ENCODE data around the gene SMC2. TPM values are rescaled to one million over a fixed set of nuclear protein-coding genes. Genes with fewer than 3 reads are reported as not detected.
A peak's percentile ranks its signal among the peaks of the same experiment; 100 is the strongest.

SMC2 gene
- total RNA-seq, 1 donor from 2014 or later = 9.7 TPM

DNA sequence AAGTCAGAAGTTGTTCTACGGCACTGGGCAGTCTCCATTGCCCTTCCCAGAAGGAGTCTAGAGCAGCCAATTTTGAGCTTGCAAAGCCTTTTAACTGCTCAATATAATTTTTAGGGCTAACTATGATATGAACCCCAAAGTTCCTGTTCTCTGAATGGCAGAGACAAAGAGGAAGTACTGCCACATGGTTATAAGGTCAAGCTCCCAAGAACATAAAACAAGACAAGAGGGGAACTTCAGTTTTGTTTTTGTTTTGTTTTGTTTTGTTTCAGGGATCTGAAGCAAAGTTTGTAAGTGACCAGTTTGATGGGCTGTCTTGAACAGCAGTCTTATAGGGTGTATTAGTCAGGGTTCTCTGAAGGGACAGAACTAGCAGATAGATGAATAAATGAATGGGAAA lies 11.9 kb upstream of the SMC2 start:
- Histone ChIP-seq H3K4me3 (no peak overlapping the region), H3K36me3 (no peaks in the 10 kb centered on the region), H3K9me3 (replicated peaks) (peaks cover 7% of the 10 kb centered on the region), H3K27ac (replicated peaks) (no peak overlapping the region), H3K4me1 (no peaks in the 10 kb centered on the region), H3K27me3 (ENCODE audit: low read depth) (no peaks in the 10 kb centered on the region)
- no peak for DNase-seq
- no peak for TF ChIP-seq CTCF (IDR thresholded peaks at IDR 0.05; ENCODE audit: borderline replicate concordance)
- intact Hi-C loops (cut with micrococcal nuclease) = no loop called here

GRCh38 chr9:104085525-104085924 lies 8.6 kb upstream of the SMC2 start:
- Histone ChIP-seq H3K27ac (replicated peaks) (no peak overlapping the region), H3K9me3 (replicated peaks) (no peaks in the 10 kb centered on the region), H3K36me3 (no peaks in the 10 kb centered on the region), H3K27me3 (ENCODE audit: low read depth) (no peaks in the 10 kb centered on the region), H3K4me3 (no peak overlapping the region), H3K4me1 (no peaks in the 10 kb centered on the region)
- intact Hi-C loops (cut with micrococcal nuclease) = no loop called here
- no peak for DNase-seq
- TF ChIP-seq CTCF (IDR thresholded peaks at IDR 0.05; ENCODE audit: borderline replicate concordance) = no peak

DNA sequence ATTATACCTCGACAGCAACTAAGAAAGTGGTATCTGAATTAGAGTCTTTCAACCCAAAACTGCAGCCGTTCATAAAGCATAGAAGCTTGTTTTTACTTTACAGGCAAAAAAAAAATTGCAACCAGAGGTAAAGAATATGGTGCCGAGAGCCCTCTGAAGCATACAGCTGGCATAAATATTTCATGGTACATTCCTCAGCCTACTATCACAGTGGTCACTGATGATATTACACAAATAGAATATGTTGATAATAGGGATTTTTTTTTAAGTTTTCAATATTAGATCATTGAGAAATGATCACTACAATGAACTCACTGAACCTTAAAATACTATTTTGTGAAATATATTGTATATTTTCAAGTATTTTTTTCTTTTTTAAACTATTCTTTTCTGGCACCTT lies 6.2 kb upstream of the SMC2 start:
- Histone ChIP-seq H3K9me3 (replicated peaks) (no peaks in the 10 kb centered on the region), H3K4me1 (peaks cover 12% of the 10 kb centered on the region), H3K27ac (replicated peaks) (no peak overlapping the region), H3K27me3 (ENCODE audit: low read depth) (no peaks in the 10 kb centered on the region), H3K36me3 (no peaks in the 10 kb centered on the region), H3K4me3 (no peak overlapping the region)
- TF ChIP-seq CTCF (IDR thresholded peaks at IDR 0.05; ENCODE audit: borderline replicate concordance) = no peak
- no peak for DNase-seq
- intact Hi-C loops (cut with micrococcal nuclease) = no loop called here

DNA sequence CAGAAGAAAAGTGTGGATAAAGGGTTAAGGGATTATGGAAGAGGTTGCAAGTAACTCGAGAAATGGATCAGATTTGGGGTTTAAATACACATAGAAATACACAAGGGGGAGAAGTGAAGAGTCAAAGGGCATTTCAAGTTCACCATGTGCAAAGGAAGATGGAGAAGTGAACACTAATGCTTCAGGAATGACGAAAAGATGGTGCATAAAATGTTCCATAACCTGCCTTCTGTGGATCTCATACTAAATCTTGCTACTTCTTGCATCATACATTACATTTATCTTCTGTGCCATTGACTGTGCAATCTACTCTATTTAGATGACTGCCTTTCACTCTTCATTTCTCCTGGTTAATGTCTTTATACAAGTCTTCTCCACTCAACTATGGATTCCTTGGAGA lies 5.7 kb upstream of the SMC2 start:
- DNase-seq = no peak
- Histone ChIP-seq H3K4me3 (no peak overlapping the region), H3K9me3 (replicated peaks) (no peaks in the 10 kb centered on the region), H3K27ac (replicated peaks) (no peak overlapping the region), H3K4me1 (peaks cover 17% of the 10 kb centered on the region), H3K36me3 (no peaks in the 10 kb centered on the region), H3K27me3 (ENCODE audit: low read depth) (no peaks in the 10 kb centered on the region)
- intact Hi-C loops (cut with micrococcal nuclease) = no loop called here
- no peak for TF ChIP-seq CTCF (IDR thresholded peaks at IDR 0.05; ENCODE audit: borderline replicate concordance)

DNA sequence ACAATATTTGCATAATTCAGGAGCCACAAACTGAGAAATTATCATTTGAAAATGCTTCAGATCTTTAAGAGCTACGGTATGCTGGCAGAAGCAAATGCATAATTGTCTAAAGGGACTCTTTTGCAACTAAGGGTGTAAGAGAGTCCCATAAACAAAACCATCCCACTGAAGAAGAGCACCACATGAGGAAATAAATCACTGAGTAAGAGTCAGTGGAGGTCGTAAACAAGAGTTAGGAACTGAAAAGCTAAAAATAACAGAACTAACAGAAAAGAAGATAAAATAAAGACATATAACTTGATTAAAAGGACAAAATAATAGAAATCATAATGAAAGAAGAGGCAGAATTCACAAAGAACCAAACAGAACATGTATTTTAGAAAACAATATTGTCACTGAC lies 3.5 kb upstream of the SMC2 start:
- no peaks in the 10 kb centered on the region for H3K27me3 ChIP-seq (ENCODE audit: low read depth)
- no peak for TF ChIP-seq CTCF (IDR thresholded peaks at IDR 0.05; ENCODE audit: borderline replicate concordance)
- DNase-seq = no peak
- H3K4me1 ChIP-seq = peaks cover 32% of the 10 kb centered on the region
- H3K9me3 ChIP-seq (replicated peaks) = no peaks in the 10 kb centered on the region
- no peaks in the 10 kb centered on the region for H3K36me3 ChIP-seq
- peak overlapping the region; percentile 55 for H3K4me3 ChIP-seq
- intact Hi-C loops (cut with micrococcal nuclease) = no loop called here
- H3K27ac ChIP-seq (replicated peaks) = peak overlapping the region; percentile 98

DNA sequence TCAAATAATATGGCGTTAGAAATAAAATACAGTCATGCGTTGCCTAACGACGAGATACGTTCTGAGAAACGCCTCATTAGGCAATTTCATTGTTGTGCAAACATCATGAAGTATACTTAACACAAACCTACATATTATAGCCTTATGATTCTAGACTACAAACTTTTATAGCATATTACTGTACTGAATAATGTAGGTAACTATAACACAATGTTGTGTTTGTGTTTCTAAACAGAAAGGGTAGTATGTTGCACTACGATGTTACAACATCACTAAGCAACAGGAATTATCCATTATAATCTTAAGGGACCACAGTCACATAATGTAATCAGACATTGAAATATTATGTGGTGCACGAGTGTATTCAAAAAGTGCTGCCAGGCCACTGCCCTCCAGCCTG lies 3.0 kb upstream of the SMC2 start:
- Histone ChIP-seq H3K4me1 (peaks cover 36% of the 10 kb centered on the region), H3K9me3 (replicated peaks) (no peaks in the 10 kb centered on the region), H3K4me3 (peak overlapping the region; percentile 55), H3K36me3 (no peaks in the 10 kb centered on the region), H3K27ac (replicated peaks) (peak overlapping the region; percentile 98), H3K27me3 (ENCODE audit: low read depth) (no peaks in the 10 kb centered on the region)
- no peak for TF ChIP-seq CTCF (IDR thresholded peaks at IDR 0.05; ENCODE audit: borderline replicate concordance)
- DNase-seq = no peak
- intact Hi-C loops (cut with micrococcal nuclease) = no loop called here
